GM12878 (cell line): ENCODE results near the gene LDLRAD3. TPM values are rescaled to one million over a fixed set of nuclear protein-coding genes. Genes with fewer than 3 reads are reported as not detected.

Experiments used
- ATAC-seq: fragments of 200-7000 bp; cut with Tn5 transposase; 3 replicates; pipeline ENCODE4 v1.9.1; 2020; ENCODE audit warnings: mild to moderate bottlenecking, moderate library complexity
- BruUV-seq: library from RNA; stranded (reverse); fragments of 400-500 nt; replicated peaks from 2 replicates; lab custom pipeline; 2021; lab: Mats Ljungman, UMichigan
- CTCF ChIA-PET: fragments of 300-600 bp; sonication (Branson Sonifier 250); formaldehyde crosslinking; extraction: SDS; loops from one replicate; lab custom pipeline; 2021; ENCODE audit warnings: inconsistent platforms; lab: Yijun Ruan, JAX
- POLR2A ChIA-PET: fragments of 350-600 bp; formaldehyde crosslinking; extraction: SDS; loops from one replicate; lab custom pipeline; 2021; ENCODE audit warnings: inconsistent platforms; lab: Charles Lee
- RAD21 ChIA-PET: fragments of 300-600 bp; sonication (Branson Sonifier 250); formaldehyde crosslinking; loops from one replicate; lab custom pipeline; 2023; ENCODE audit warnings: antibody characterized with exemption; ENCODE audit not compliant: unreplicated experiment; lab: Charles Lee
- SMC1A ChIA-PET: fragments of 300-600 bp; sonication (Branson Sonifier 250); formaldehyde crosslinking; loops from one replicate; lab custom pipeline; 2023; ENCODE audit not compliant: unreplicated experiment, uncharacterized antibody; lab: Charles Lee
- DNase-seq: peaks from one replicate; pipeline ENCODE4 v3.0.0-alpha.2; 2011; ENCODE audit warnings: low read depth, low spot score
- FAIRE-seq: peaks from 3 replicates; lab custom pipeline; 2011; peaks lifted over from hg19 to GRCh38; lab: Jason Lieb, UNC
- H2AFZ ChIP-seq: 2 replicates; pipeline ENCODE4 v1.6.0; 2011; ENCODE audit warnings: low read depth, low read length, control low read depth; ENCODE audit not compliant: control insufficient read depth
- H3K27ac ChIP-seq: 2 replicates; pipeline ENCODE4 v1.5.1; 2011; ENCODE audit warnings: control low read depth; ENCODE audit not compliant: control insufficient read depth, insufficient read depth
- H3K27me3 ChIP-seq, 2 experiments: replicated peaks in 1 of 2; 2 replicates each; pipeline versions ENCODE4 v1.6.0 to v1.6.1; 2011; ENCODE audit warnings: low read length in 1 of 2; ENCODE audit not compliant: control insufficient read depth in 2 of 2, insufficient read depth in 2 of 2
- H3K36me3 ChIP-seq, 2 experiments: 2 replicates each; pipeline ENCODE4 v1.5.1; 2011; ENCODE audit warnings: low read length in 1 of 2; ENCODE audit not compliant: control insufficient read depth in 2 of 2, insufficient read depth in 2 of 2
- H3K4me1 ChIP-seq: 2 replicates; pipeline ENCODE4 v1.6.1; 2011; ENCODE audit warnings: mild to moderate bottlenecking, low read length, moderate library complexity, mixed read lengths; ENCODE audit not compliant: control insufficient read depth, insufficient read depth
- H3K4me2 ChIP-seq: 2 replicates; pipeline ENCODE4 v1.6.0; 2011; ENCODE audit warnings: control low read depth; ENCODE audit not compliant: control insufficient read depth, insufficient read depth
- H3K4me3 ChIP-seq: fragments of 200-600 bp; sonication (generic); 2 replicates; pipeline ENCODE4 v1.5.1; 2016
- H3K79me2 ChIP-seq: 2 replicates; pipeline ENCODE4 v1.6.0; 2011; ENCODE audit warnings: low read length; ENCODE audit not compliant: control insufficient read depth, insufficient read depth
- H3K9ac ChIP-seq: 2 replicates; pipeline ENCODE4 v1.8.0; 2011; ENCODE audit warnings: low read length, control low read depth, mixed read lengths; ENCODE audit not compliant: control insufficient read depth, insufficient read depth
- H3K9me3 ChIP-seq: replicated peaks from 3 replicates; pipeline ENCODE4 v1.5.1; 2011; ENCODE audit warnings: mild to moderate bottlenecking, low read length; ENCODE audit not compliant: control insufficient read depth, insufficient read depth
- H4K20me1 ChIP-seq: 2 replicates; pipeline ENCODE4 v1.6.0; 2011; ENCODE audit not compliant: control insufficient read depth, insufficient read depth
- BACH1 ChIP-seq: fragments of 450-650 bp; IDR thresholded peaks from 2 replicates; pipeline ENCODE4 v1.6.1; 2017; ENCODE audit warnings: mild to moderate bottlenecking, borderline replicate concordance
- BCL3 ChIP-seq: IDR thresholded peaks from 2 replicates; pipeline ENCODE4 v1.6.1; 2011; ENCODE audit warnings: borderline replicate concordance, low read depth, mild to moderate bottlenecking, moderate library complexity, low read length; ENCODE audit not compliant: insufficient read depth, poor library complexity, severe bottlenecking
- CHD1 ChIP-seq: IDR thresholded peaks from 2 replicates; pipeline ENCODE4 v1.6.1; 2012; ENCODE audit warnings: low read depth, low read length, improper control_type of control experiment
- CHD2 ChIP-seq: IDR thresholded peaks from 2 replicates; pipeline ENCODE4 v1.6.1; 2011; ENCODE audit warnings: low read depth, low read length, improper control_type of control experiment, borderline replicate concordance
- LARP7 ChIP-seq: fragments of 450-650 bp; IDR thresholded peaks from 2 replicates; pipeline ENCODE4 v1.6.1; 2017; ENCODE audit warnings: mild to moderate bottlenecking
- MTA2 ChIP-seq: fragments of 450-650 bp; IDR thresholded peaks from 2 replicates; pipeline ENCODE4 v1.6.1; 2016; ENCODE audit warnings: low read depth, mild to moderate bottlenecking, moderate library complexity
- NKRF ChIP-seq: fragments of 450-650 bp; conservative IDR thresholded peaks from 2 replicates; pipeline ENCODE4 v1.6.1; 2017; ENCODE audit warnings: mild to moderate bottlenecking, moderate library complexity
- NR2C2 ChIP-seq: IDR thresholded peaks from 2 replicates; pipeline ENCODE4 v1.6.1; 2011; ENCODE audit warnings: borderline replicate concordance, low read depth; ENCODE audit not compliant: control insufficient read depth, insufficient read length
- RELA ChIP-seq: fragments of 450-650 bp; IDR thresholded peaks from 2 replicates; pipeline ENCODE4 v1.8.0; 2014; ENCODE audit warnings: borderline replicate concordance; ENCODE audit not compliant: partially characterized antibody
- WGBS: methylation state at CpG from one replicate; pipeline ENCODE4 v1.1.6; 2016; ENCODE audit warnings: low lambda C conversion rate; ENCODE audit not compliant: insufficient replicate concordance, insufficient coverage; ENCODE audit errors: missing lambda C conversion rate; 5-methylcytosine and 5-hydroxymethylcytosine counted together
- in situ Hi-C: fragments of 300-500 bp; cut with MboI; formaldehyde crosslinking; loops from 9 replicates; pipeline ENCODE4 v1.14.3; 2018; ENCODE audit warnings: mixed read lengths
- intact Hi-C: fragments of 100-400 bp; cut with micrococcal nuclease; formaldehyde crosslinking; loops from one replicate; pipeline ENCODE4 v1.14.2; 2022; ENCODE audit not compliant: unreplicated experiment
- polyA plus RNA-seq, 11 experiments: library from polyadenylated mRNA; depleted of rRNA in 4 of 11; unstranded in 6 of 11; stranded (reverse) in 5 of 11; fragments of >200 nt; fragmentation: Nextera tagmentation in 4 of 11; fragmentation: Illumina TruSeq in 1 of 11; extraction: Ambion mirVana in 4 of 11; extraction: Trizol in 1 of 11; gene quantifications; 1 replicate in 1 of 11; 2 replicates in 10 of 11; pipeline versions ENCODE4 v1.2.1 to v1.2.3, GENCODE V29; 2011 to 2016; ENCODE audit warnings: inconsistent platforms in 2 of 11, missing spikeins in 2 of 11, low read depth in 1 of 11
- total RNA-seq, 4 experiments: library from RNA; depleted of rRNA in 3 of 4; stranded (reverse); fragments of >200 nt in 3 of 4; fragmentation: Illumina TruSeq in 1 of 4; extraction: Trizol in 1 of 4; gene quantifications; 2 replicates each; pipeline versions ENCODE4 v1.2.1 to v1.2.3, GENCODE V29; 2013 to 2021

LDLRAD3 gene
- total and polyA plus RNA-seq, 10 of the 15 experiments (the other 5 are each of a cell fraction or from before 2014, with no cell fraction given): 2.5 to 17.2 (median 10.7) TPM

DNA sequence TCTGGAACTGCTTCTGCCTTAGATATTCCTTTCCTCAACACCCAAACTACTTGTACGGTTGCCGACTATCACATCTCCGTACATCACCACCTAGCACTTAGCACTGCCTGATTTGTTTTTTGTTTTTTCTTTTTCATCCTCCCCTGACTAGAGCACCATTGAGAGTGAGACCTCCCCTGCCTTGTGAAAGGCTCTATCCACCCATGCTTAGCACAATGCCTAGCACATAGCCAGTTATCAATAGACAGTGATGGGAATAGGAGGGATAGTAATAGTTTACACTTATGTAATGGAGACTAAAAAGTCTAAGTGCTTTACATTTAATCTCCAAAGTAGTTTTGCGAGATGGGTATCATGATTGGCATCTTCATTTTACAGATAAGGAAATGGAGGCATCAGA, 115.8 kb downstream of the LDLRAD3 start:
- no peaks in the 10 kb centered on the region for H3K36me3 ChIP-seq
- H3K27me3 ChIP-seq: no peaks in the 10 kb centered on the region; a peak in 1 of 4 replicates
- intact Hi-C loops (loop anchor here (5.0 kb wide), 1 partner anchor 442 kb away; the partner anchor contains the start of gene FJX1), in situ Hi-C loops (no loop called here)
- H3K27ac ChIP-seq: no peak overlapping the region
- H2AFZ ChIP-seq: no peak overlapping the region
- SMC1A ChIA-PET: interaction anchor here (0.6 kb wide), 1 partner anchor 237 kb away, joined by 3 read pairs; no protein-coding TSS in a partner anchor
- H3K4me2 ChIP-seq: no peak overlapping the region
- no peak for FAIRE-seq
- H3K9ac ChIP-seq: no peak overlapping the region
- BruUV-seq: no TSS peak
- no peak for ATAC-seq
- TF ChIP-seq NR2C2: no peak
- TF ChIP-seq NKRF: no peak
- no peak for TF ChIP-seq CHD2
- no peak for TF ChIP-seq BCL3
- no peak for TF ChIP-seq RELA
- TF ChIP-seq LARP7: no peak
- no peak for TF ChIP-seq CHD1
- TF ChIP-seq BACH1: no peak
- TF ChIP-seq MTA2: no peak
- no peaks in the 10 kb centered on the region for H4K20me1 ChIP-seq
- no peaks in the 10 kb centered on the region for H3K79me2 ChIP-seq
- H3K4me3 ChIP-seq: no peak overlapping the region
- peaks cover 3% of the 10 kb centered on the region; the same call in 1 of the 3 replicates for H3K9me3 ChIP-seq
- CTCF ChIA-PET: no interaction called here
- RAD21 ChIA-PET: no interaction called here
- POLR2A ChIA-PET: no interaction called here
- 47% methylated on average over 4 of the region's 4 CpGs for WGBS
- H3K4me1 ChIP-seq: no peaks in the 10 kb centered on the region
- DNase-seq: no peak
